GM12873 (cell line): ENCODE results near the gene ITFG1.

Experiments used
- CTCF ChIP-seq: IDR thresholded peaks from 2 replicates; pipeline ENCODE4 v1.5.1; 2012; ENCODE audit warnings: low read depth, mild to moderate bottlenecking, moderate library complexity, low read length, control low read depth; ENCODE audit not compliant: insufficient read depth; ENCODE audit errors: missing control alignments

Gene ITFG1

DNA sequence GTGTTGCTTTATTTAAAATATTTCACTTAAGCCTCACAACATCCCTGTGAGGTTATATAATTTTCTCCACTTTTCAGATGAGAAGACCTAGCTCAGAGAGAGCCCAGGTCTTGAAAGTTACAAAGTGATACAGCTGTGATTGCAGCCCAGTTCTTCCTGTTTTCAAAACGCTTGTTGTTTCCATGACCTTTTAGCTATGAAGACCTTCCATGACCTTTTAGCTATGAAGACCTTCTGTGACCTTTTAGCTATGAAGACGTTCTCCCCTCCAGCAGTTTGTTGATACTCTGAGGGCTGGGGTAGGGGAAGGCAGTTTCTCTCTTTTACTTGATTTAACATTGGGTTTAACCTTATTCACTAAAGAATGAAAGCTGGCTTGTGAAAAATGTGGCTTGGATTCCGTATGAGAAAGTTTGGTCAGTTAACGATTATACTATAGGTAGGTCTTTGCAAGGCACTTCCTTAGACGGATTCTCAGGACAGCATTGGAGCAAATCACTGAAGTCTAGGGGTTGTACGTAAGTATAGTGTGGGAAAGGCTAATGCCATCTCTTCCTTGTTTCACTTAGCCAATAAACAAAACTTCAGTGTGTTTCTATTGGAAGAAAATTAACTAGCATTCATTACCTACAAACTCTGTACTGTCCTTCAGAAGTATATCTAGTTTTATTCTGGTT lies 21.0 kb upstream of the ITFG1 start:
- no peak for TF ChIP-seq CTCF

GRCh38 chr16:47480410-47480809 lies 19.5 kb upstream of the ITFG1 start:
- TF ChIP-seq CTCF: no peak

DNA sequence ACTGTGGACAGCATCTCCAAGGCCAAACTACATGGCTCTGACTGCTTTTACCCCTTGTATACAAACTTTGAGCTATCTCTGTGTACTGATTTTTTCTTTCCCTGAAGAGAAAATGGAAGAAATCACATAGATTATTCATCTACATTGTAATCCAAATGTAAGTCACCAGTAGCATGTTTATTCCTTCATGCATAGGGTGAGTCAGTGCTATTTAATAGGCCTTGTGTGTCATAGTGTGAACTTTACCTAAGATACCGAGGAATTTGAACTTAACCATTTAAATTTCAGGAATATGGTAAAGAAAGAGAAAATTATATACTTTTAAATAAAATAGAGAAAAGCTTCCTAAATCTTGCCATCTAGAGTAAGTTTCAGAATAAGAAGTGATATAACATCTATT lies 16.8 kb upstream of the ITFG1 start:
- no peak for TF ChIP-seq CTCF

- TF ChIP-seq CTCF: no peak
Observed at GRCh38 chr16:47476654-47477345, 15.9 kb upstream of the ITFG1 start.

DNA sequence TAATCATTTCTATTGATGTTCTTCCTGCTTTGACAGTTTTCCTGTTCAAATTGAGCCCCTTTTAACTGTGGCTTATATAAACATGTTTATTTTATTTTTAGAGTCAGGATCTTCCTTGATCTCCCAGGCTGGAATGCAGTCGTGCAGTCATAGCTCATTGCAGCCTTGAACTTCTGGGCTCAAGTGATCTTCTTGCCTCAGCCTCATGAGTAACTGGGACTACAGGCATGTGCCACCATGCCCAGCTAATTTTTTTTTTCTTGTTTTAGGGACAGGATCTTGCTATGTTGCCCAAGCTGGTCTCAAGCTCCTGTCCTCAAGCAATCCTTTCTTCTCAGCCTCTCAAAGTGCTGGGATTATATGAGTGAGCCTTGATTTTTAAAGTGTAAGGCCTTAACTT lies 14.9 kb upstream of the ITFG1 start:
- no peak for TF ChIP-seq CTCF

- TF ChIP-seq CTCF: no peak
Observed at GRCh38 chr16:47473792-47474191, 12.9 kb upstream of the ITFG1 start.

GRCh38 chr16:47470810-47471209 lies 9.9 kb upstream of the ITFG1 start:
- TF ChIP-seq CTCF: no peak
